Measurements from ENCODE around the gene METAP1. TPM values are rescaled to one million over a fixed set of nuclear protein-coding genes. Genes with fewer than 3 reads are reported as not detected.
A peak's percentile ranks its signal among the peaks of the same experiment; 100 is the strongest.
"Not testable (repeated sequence)": the region's sequence is repeated elsewhere in the genome, so short reads cannot be mapped to it uniquely, and the experiment has no call there.

The METAP1 gene
- 37.3 TPM for total RNA-seq

GRCh38 chr4:98995183-98996055 is at the start of gene METAP1:
Gene METAP1 (plus strand): TSS chr4:98995721. CDS start chr4:98995754, 33 bp downstream.
- peak; percentile 97 for DNase-seq

GRCh38 chr4:98946359-98946758 is 49.2 kb upstream of the METAP1 start:
- DNase-seq, result no peak

DNA sequence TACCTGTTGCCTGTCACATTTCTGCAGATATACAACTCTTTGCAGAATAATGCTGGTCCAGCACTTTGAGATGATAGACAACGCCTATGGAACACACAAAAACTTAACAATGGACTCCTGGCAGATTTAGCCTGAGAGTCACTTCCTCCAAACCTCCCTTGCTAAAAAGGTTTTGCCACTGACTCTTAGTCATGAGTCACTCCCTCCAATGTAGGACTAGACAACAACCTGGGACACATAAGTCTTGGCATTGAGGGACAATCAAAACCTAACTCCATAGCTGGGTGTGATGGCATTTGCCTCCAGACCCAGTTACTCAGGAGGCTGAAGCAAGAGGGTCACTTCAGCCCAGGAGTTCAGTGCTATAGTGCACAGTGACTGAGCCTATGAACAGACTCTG is 44.6 kb upstream of the METAP1 start:
- DNase-seq, result no peak

DNA sequence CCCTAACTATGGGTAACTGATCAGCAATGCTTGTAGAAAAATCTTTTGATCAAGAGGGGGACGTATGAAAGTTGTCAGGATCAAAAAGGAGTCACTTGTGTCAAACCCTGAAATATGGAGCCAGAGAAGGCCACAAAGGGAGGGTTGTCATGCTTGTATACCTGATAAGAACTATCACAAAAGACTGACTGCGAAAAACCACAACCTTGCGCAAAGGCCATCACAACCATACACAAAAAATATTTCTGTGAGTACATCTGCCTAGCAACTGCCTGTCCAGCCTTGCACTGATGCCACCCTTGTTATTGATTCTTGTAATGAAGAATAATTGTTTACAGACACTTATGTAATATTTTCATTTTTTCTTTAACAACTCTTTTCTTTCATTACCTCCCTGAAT is 43.8 kb upstream of the METAP1 start:
- DNase-seq, result no peak

GRCh38 chr4:98955229-98955628 is 40.3 kb upstream of the METAP1 start:
- no peak for DNase-seq

DNA sequence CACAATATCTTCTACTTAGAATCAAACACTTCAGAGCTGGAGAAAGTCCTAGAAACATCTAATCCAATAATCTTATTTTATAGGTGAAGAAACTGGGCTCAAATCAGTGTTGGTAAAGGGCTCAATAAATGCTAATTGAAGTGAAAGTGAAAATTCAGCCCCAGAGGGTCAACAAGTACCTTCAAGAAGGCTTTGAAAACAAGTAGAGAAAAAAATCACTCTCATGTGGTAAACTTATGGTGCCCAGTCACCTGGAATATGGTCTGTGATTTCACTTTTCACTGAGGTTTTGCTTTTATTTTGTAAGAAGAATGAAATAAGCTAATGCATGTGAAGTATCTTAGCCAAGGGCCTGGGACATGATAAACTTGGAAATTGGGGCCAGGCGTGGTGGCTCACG is 37.5 kb upstream of the METAP1 start:
- DNase-seq, result no peak

- no peak for DNase-seq
Measured at GRCh38 chr4:98959411-98959810, 36.1 kb upstream of the METAP1 start.

GRCh38 chr4:98961770-98962169 is 33.8 kb upstream of the METAP1 start:
- DNase-seq, result no peak

- DNase-seq, result no peak
Measured at GRCh38 chr4:98963538-98964433, 31.7 kb upstream of the METAP1 start.

DNA sequence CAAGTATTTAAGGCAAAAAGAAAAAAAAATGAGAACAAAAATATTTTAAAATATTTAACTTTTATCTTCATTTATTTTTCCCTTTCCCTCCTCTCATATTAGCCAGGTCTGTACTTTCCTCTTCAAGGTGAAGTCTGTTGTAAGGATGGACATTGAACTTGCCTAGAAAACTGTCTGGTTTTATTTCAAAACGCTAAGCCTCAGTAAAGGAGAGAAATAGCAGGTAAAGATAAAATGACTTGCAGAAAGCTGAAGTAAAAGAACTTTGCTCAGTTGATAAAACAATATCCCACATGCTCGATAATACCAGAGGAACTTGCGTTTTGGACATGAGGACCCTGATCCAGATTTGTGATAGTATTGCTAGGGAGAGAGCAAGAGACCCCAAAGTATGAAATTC is 28.6 kb upstream of the METAP1 start:
- no peak for DNase-seq

DNA sequence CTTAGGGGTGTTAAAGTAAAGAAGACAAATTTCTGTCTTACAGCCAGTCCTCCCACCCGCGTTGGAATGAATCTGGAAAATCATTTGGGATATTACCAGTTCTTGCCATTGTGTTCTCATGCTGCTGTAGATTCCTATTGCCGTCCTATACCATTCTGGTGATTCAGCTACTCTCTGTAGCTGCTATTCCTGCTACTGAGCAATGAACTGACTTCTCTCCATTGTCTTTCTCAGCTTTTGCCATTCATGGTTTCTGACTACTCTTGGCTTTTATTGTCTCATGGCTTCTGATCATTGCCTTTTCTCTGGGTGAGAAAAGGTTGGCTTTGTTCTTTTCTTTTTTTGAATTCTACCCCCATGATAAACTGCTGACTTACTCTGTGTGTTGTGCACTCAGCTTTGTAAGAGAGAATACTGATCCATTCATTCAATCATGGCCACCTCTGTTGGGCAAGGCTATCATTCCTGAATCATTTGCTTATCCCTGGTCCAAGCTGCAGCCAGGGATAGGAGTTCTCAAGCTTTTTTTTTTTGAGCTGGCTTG is 27.7 kb upstream of the METAP1 start:
- no peak for DNase-seq

- DNase-seq, result peak; percentile 1
Measured at GRCh38 chr4:98969878-98970785, 25.4 kb upstream of the METAP1 start.

- DNase-seq, result no peak
Measured at GRCh38 chr4:98976716-98977115, 18.8 kb upstream of the METAP1 start.

- no peak for DNase-seq
Measured at GRCh38 chr4:98977557-98977956, 18.0 kb upstream of the METAP1 start.

- DNase-seq, result no peak
Measured at GRCh38 chr4:98987720-98988119, 7.8 kb upstream of the METAP1 start.

DNA sequence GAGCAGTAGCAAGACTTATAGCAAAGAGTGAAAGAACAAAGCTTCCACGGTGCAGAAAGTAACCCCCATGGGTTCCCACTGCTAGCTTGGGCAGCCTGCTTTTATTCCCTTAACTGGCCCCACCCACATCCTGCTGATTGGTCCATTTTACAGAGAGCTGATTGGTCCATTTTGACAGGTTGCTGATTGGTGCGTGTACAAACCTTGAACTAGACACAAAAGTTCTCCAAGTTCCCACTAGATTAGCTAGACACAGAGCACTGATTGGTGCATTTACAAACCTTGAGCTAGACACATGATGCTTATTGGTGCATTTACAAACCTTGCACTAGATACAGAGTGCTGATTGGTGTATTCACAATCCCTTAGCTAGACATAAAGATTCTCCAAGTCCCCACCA is 2.7 kb upstream of the METAP1 start:
- not testable (repeated sequence) for DNase-seq

GRCh38 chr4:98993419-98994071 is 2.0 kb upstream of the METAP1 start:
- no peak for DNase-seq

- DNase-seq, result peak; percentile 50
Measured at GRCh38 chr4:98994474-98995182, 893 bp upstream of the METAP1 start.

- DNase-seq, result peak; percentile 64
Measured at GRCh38 chr4:98996056-98996764, 689 bp downstream of the METAP1 start.

DNA sequence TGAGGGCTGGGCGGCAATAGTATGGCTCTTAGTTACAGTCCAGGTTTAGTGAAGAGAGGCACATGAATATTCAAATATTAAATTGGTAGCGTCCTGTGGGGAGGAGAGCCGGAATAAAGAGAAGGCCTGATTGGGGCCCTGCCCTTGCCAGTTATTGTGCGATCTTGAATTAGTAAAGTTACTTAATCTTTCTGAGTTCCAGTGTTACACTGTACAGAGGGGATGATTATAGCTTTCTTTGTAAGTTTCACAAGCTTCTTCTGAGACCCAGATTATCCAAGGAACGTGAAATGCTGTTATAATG is 1.2 kb downstream of the METAP1 start:
- no peak for DNase-seq

Measured in tongue (tissue), 2 donors.